Measurements from ENCODE around the gene LOXL1. TPM values are rescaled to one million over a fixed set of nuclear protein-coding genes. Genes with fewer than 3 reads are reported as not detected.

The LOXL1 gene
- total RNA-seq, 2 experiments from 2014 or later: 8.8 to 10.5 TPM

- Mint-ChIP-seq H3K4me3 (no peak overlapping the region), H3K27me3 (no peaks in the 10 kb centered on the region), H3K27ac (no peak overlapping the region), H3K9me3 (no peaks in the 10 kb centered on the region), H3K36me3 (peaks cover 14% of the 10 kb centered on the region), H3K4me1 (peaks cover 17% of the 10 kb centered on the region)
- DNase-seq (no peak), ATAC-seq (ENCODE audit: low read depth) (no peak)
- POLR2A ChIA-PET: interaction anchor here (0.5 kb wide), 1 partner anchor 773 kb away, joined by 4 read pairs; no protein-coding TSS in a partner anchor
Observed at GRCh38 chr15:73906346-73907034, 19.8 kb upstream of the LOXL1 start.

GRCh38 chr15:73907035-73907408, 19.2 kb upstream of the LOXL1 start:
- H3K4me1 Mint-ChIP-seq: peaks cover 17% of the 10 kb centered on the region
- POLR2A ChIA-PET: interaction anchor here (0.5 kb wide), 1 partner anchor 773 kb away, joined by 4 read pairs; no protein-coding TSS in a partner anchor
- peak overlapping the region; percentile 38 for H3K4me3 Mint-ChIP-seq
- H3K27me3 Mint-ChIP-seq: no peaks in the 10 kb centered on the region
- H3K36me3 Mint-ChIP-seq: peaks cover 17% of the 10 kb centered on the region
- no peaks in the 10 kb centered on the region for H3K9me3 Mint-ChIP-seq
- ATAC-seq (ENCODE audit: low read depth): no peak
- no peak for DNase-seq
- H3K27ac Mint-ChIP-seq: peak overlapping the region; percentile 33

GRCh38 chr15:73908030-73908821, 18.0 kb upstream of the LOXL1 start:
- Mint-ChIP-seq H3K4me3 (no peak overlapping the region), H3K36me3 (peaks cover 17% of the 10 kb centered on the region), H3K4me1 (peaks cover 27% of the 10 kb centered on the region), H3K27me3 (no peaks in the 10 kb centered on the region), H3K9me3 (no peaks in the 10 kb centered on the region), H3K27ac (peak overlapping the region; percentile 24)
- ATAC-seq (ENCODE audit: low read depth): peak; percentile 99
- POLR2A ChIA-PET: interaction anchor here (1.2 kb wide), 1 partner anchor 19 kb away, joined by 3 read pairs; no protein-coding TSS in a partner anchor
- peak; percentile 87 for DNase-seq

- Mint-ChIP-seq H3K4me1 (peaks cover 31% of the 10 kb centered on the region), H3K4me3 (no peak overlapping the region), H3K36me3 (peaks cover 17% of the 10 kb centered on the region), H3K27me3 (no peaks in the 10 kb centered on the region), H3K27ac (no peak overlapping the region), H3K9me3 (no peaks in the 10 kb centered on the region)
- POLR2A ChIA-PET: interaction anchor here (1.2 kb wide), 1 partner anchor 19 kb away, joined by 3 read pairs; no protein-coding TSS in a partner anchor
- DNase-seq (no peak), ATAC-seq (ENCODE audit: low read depth) (no peak)
Observed at GRCh38 chr15:73908822-73909122, 17.5 kb upstream of the LOXL1 start.

GRCh38 chr15:73909651-73910050, 16.6 kb upstream of the LOXL1 start:
- ATAC-seq (ENCODE audit: low read depth) (no peak), DNase-seq (no peak)
- Mint-ChIP-seq H3K4me3 (no peak overlapping the region), H3K36me3 (peaks cover 16% of the 10 kb centered on the region), H3K27me3 (no peaks in the 10 kb centered on the region), H3K4me1 (peaks cover 39% of the 10 kb centered on the region), H3K9me3 (no peaks in the 10 kb centered on the region), H3K27ac (no peak overlapping the region)
- POLR2A ChIA-PET: interaction anchor here (1.4 kb wide), 1 partner anchor 20 kb away, joined by 3 read pairs; no protein-coding TSS in a partner anchor

GRCh38 chr15:73910522-73911303, 15.5 kb upstream of the LOXL1 start:
- Mint-ChIP-seq H3K4me3 (no peak overlapping the region), H3K27me3 (no peaks in the 10 kb centered on the region), H3K9me3 (no peaks in the 10 kb centered on the region), H3K36me3 (peaks cover 20% of the 10 kb centered on the region), H3K4me1 (peaks cover 41% of the 10 kb centered on the region), H3K27ac (no peak overlapping the region)
- ATAC-seq (ENCODE audit: low read depth) (no peak), DNase-seq (no peak)
- POLR2A ChIA-PET: interaction anchor here (1.4 kb wide), 1 partner anchor 19 kb away, joined by 3 read pairs; no protein-coding TSS in a partner anchor

- no peak for DNase-seq
- POLR2A ChIA-PET: interaction anchor here (3.0 kb wide), 1 partner anchor 16 kb away, joined by 21 read pairs; no protein-coding TSS in a partner anchor
- Mint-ChIP-seq H3K36me3 (peaks cover 25% of the 10 kb centered on the region), H3K9me3 (no peaks in the 10 kb centered on the region), H3K4me1 (peaks cover 35% of the 10 kb centered on the region), H3K27ac (peak overlapping the region; percentile 39), H3K27me3 (no peaks in the 10 kb centered on the region), H3K4me3 (no peak overlapping the region)
- no peak for ATAC-seq (ENCODE audit: low read depth)
Observed at GRCh38 chr15:73912030-73912596, 14.1 kb upstream of the LOXL1 start.

GRCh38 chr15:73914145-73914544, 12.1 kb upstream of the LOXL1 start:
- Mint-ChIP-seq H3K27ac (peak overlapping the region; percentile 86), H3K9me3 (peaks cover 15% of the 10 kb centered on the region), H3K4me1 (peaks cover 25% of the 10 kb centered on the region), H3K27me3 (no peaks in the 10 kb centered on the region), H3K36me3 (peaks cover 41% of the 10 kb centered on the region), H3K4me3 (peak overlapping the region; percentile 56)
- POLR2A ChIA-PET: interaction anchor here (0.6 to 3.0 kb wide), 8 partner anchors 9 to 135 kb away, joined by 3 to 21 read pairs (median 4); no protein-coding TSS in a partner anchor
- DNase-seq (peak; percentile 47), ATAC-seq (ENCODE audit: low read depth) (peak; percentile 94)

- Mint-ChIP-seq H3K4me3 (peak overlapping the region; percentile 42), H3K36me3 (peaks cover 47% of the 10 kb centered on the region), H3K27me3 (no peaks in the 10 kb centered on the region), H3K27ac (peak overlapping the region; percentile 86), H3K9me3 (peaks cover 15% of the 10 kb centered on the region), H3K4me1 (peaks cover 31% of the 10 kb centered on the region)
- POLR2A ChIA-PET: interaction anchor here (3.0 kb wide), 1 partner anchor 13 kb away, joined by 21 read pairs; no protein-coding TSS in a partner anchor
- ATAC-seq (ENCODE audit: low read depth) (no peak), DNase-seq (no peak)
Observed at GRCh38 chr15:73915082-73915481, 11.2 kb upstream of the LOXL1 start.

- peaks cover 53% of the 10 kb centered on the region for H3K36me3 Mint-ChIP-seq
- no peak overlapping the region for H3K4me3 Mint-ChIP-seq
- H3K27ac Mint-ChIP-seq: peak overlapping the region; percentile 24
- peaks cover 42% of the 10 kb centered on the region for H3K4me1 Mint-ChIP-seq
- ATAC-seq (ENCODE audit: low read depth): no peak
- no peak for DNase-seq
- no peaks in the 10 kb centered on the region for H3K27me3 Mint-ChIP-seq
- POLR2A ChIA-PET: no interaction called here
- peaks cover 15% of the 10 kb centered on the region for H3K9me3 Mint-ChIP-seq
Observed at GRCh38 chr15:73918784-73919183, 7.5 kb upstream of the LOXL1 start.

- Mint-ChIP-seq H3K27ac (peak overlapping the region; percentile 77), H3K4me1 (peaks cover 42% of the 10 kb centered on the region), H3K4me3 (peak overlapping the region; percentile 3), H3K27me3 (no peaks in the 10 kb centered on the region), H3K36me3 (peaks cover 53% of the 10 kb centered on the region), H3K9me3 (peaks cover 15% of the 10 kb centered on the region)
- DNase-seq (no peak), ATAC-seq (ENCODE audit: low read depth) (no peak)
- POLR2A ChIA-PET: interaction anchor here (1.6 kb wide), 1 partner anchor 9 kb away, joined by 5 read pairs; no protein-coding TSS in a partner anchor
Observed at GRCh38 chr15:73919706-73920105, 6.6 kb upstream of the LOXL1 start.

GRCh38 chr15:73921254-73921925, 4.9 kb upstream of the LOXL1 start:
- ATAC-seq (ENCODE audit: low read depth) (no peak), DNase-seq (no peak)
- Mint-ChIP-seq H3K27ac (peak overlapping the region; percentile 65), H3K4me3 (no peak overlapping the region), H3K27me3 (no peaks in the 10 kb centered on the region), H3K4me1 (peaks cover 50% of the 10 kb centered on the region), H3K9me3 (peaks cover 15% of the 10 kb centered on the region), H3K36me3 (peaks cover 44% of the 10 kb centered on the region)
- POLR2A ChIA-PET: interaction anchor here (1.1 kb wide), 1 partner anchor 38 kb away, joined by 4 read pairs; no protein-coding TSS in a partner anchor
